Measurements from ENCODE around the gene LPCAT3. TPM values are rescaled to one million over a fixed set of nuclear protein-coding genes. Genes with fewer than 3 reads are reported as not detected.

Gene LPCAT3
- total RNA-seq, 4 donors from 2014 or later, result 41.7 to 58.2 (median 47.9) TPM

GRCh38 chr12:6980075-6980474 is 38.2 kb downstream of the LPCAT3 start:
- no peak for TF ChIP-seq CTCF (IDR thresholded peaks at IDR 0.05)
- DNase-seq (ENCODE audit: low spot score) (no peak), ATAC-seq (ENCODE audit: low FRiP score) (no peak)

GRCh38 chr12:6979453-6979852 is 38.8 kb downstream of the LPCAT3 start:
- ATAC-seq (ENCODE audit: low FRiP score), result no peak
- no peak for DNase-seq (ENCODE audit: low spot score)
- no peak for TF ChIP-seq CTCF (IDR thresholded peaks at IDR 0.05)

GRCh38 chr12:6979021-6979420 is 39.3 kb downstream of the LPCAT3 start:
- DNase-seq (ENCODE audit: low spot score) (no peak), ATAC-seq (ENCODE audit: low FRiP score) (no peak)
- no peak for TF ChIP-seq CTCF (IDR thresholded peaks at IDR 0.05)

- no peak for TF ChIP-seq CTCF (IDR thresholded peaks at IDR 0.05)
- DNase-seq (ENCODE audit: low spot score) (no peak), ATAC-seq (ENCODE audit: low FRiP score) (no peak)
Measured at GRCh38 chr12:6978611-6979011, 39.7 kb downstream of the LPCAT3 start.

- DNase-seq (ENCODE audit: low spot score) (no peak), ATAC-seq (ENCODE audit: low FRiP score) (no peak)
- TF ChIP-seq CTCF (IDR thresholded peaks at IDR 0.05), result no peak
Measured at GRCh38 chr12:6978188-6978587, 40.1 kb downstream of the LPCAT3 start.

- ATAC-seq (ENCODE audit: low FRiP score), result no peak
- TF ChIP-seq CTCF (IDR thresholded peaks at IDR 0.05), result no peak
- no peak for DNase-seq (ENCODE audit: low spot score)
Measured at GRCh38 chr12:6977653-6978052, 40.6 kb downstream of the LPCAT3 start.

- ATAC-seq (ENCODE audit: low FRiP score), result no peak
- no peak for TF ChIP-seq CTCF (IDR thresholded peaks at IDR 0.05)
- DNase-seq (ENCODE audit: low spot score), result no peak
Measured at GRCh38 chr12:6975297-6976032, 42.8 kb downstream of the LPCAT3 start.

Measured in omental fat pad (tissue), 4 donors.